ENCODE results near the gene CXCL16.

Gene CXCL16

DNA sequence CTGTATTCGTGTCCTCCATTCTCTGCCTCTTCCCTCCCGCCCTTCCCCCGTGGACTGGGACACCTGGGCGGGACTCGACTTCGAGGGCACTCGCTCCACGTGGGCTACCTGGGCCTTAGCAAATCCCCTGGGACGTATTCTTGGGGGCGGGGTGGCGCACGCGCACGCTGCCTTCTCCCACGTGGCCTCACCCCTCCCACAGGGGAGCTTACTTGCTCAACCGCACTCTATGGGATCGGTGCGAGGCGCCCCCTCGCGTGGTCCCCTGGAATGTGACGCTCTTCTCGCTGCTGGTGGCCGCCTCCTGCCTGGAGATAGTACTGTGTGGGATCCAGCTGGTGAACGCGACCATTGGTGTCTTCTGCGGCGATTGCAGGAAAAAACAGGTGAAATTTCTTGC is 42.9 kb upstream of the CXCL16 start:
- H3K79me2 ChIP-seq (ENCODE audit: low read length): no peaks in the 10 kb centered on the region
- H2AFZ ChIP-seq (ENCODE audit: low read length): no peak overlapping the region
- no peak overlapping the region for H3K4me3 ChIP-seq (ENCODE audit: low read length)
- H3K9me3 ChIP-seq (replicated peaks; ENCODE audit: insufficient read depth, low read length): no peaks in the 10 kb centered on the region
- DNase-seq: no peak
- TF ChIP-seq, protein P1, sequence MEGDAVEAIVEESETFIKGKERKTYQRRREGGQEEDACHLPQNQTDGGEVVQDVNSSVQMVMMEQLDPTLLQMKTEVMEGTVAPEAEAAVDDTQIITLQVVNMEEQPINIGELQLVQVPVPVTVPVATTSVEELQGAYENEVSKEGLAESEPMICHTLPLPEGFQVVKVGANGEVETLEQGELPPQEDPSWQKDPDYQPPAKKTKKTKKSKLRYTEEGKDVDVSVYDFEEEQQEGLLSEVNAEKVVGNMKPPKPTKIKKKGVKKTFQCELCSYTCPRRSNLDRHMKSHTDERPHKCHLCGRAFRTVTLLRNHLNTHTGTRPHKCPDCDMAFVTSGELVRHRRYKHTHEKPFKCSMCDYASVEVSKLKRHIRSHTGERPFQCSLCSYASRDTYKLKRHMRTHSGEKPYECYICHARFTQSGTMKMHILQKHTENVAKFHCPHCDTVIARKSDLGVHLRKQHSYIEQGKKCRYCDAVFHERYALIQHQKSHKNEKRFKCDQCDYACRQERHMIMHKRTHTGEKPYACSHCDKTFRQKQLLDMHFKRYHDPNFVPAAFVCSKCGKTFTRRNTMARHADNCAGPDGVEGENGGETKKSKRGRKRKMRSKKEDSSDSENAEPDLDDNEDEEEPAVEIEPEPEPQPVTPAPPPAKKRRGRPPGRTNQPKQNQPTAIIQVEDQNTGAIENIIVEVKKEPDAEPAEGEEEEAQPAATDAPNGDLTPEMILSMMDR (IDR thresholded peaks at IDR 0.05; ENCODE audit: low read length): no peak
- TF ChIP-seq EZH2 (optimal IDR thresholded peaks at IDR 0.05; ENCODE audit: low read depth, low read length) (no peak), EZH2phosphoT487 (IDR thresholded peaks at IDR 0.05; ENCODE audit: low read length) (no peak)
- H3K9me2 ChIP-seq (replicated peaks; ENCODE audit: insufficient read depth, low read length): no peaks in the 10 kb centered on the region
- peaks cover 57% of the 10 kb centered on the region for H3K27me3 ChIP-seq (replicated peaks; ENCODE audit: insufficient read depth, low read length)
- H3K27ac ChIP-seq (ENCODE audit: low read length): no peak overlapping the region
- H3K4me2 ChIP-seq (ENCODE audit: low read depth, low read length): no peak overlapping the region
- H3K4me1 ChIP-seq (ENCODE audit: low read length): 0 out of 2 replicates have a peak, but pooled peaks cover 8% of the 10 kb centered on the region
- H3F3A ChIP-seq (ENCODE audit: insufficient read depth, low read length): no peaks in the 10 kb centered on the region
- H4K20me1 ChIP-seq (ENCODE audit: insufficient read depth, low read length): no peaks in the 10 kb centered on the region
- no peak overlapping the region for H3K9ac ChIP-seq (ENCODE audit: low read length)
- no peaks in the 10 kb centered on the region for H3K36me3 ChIP-seq (replicated peaks; ENCODE audit: insufficient read depth, low read length)

DNA sequence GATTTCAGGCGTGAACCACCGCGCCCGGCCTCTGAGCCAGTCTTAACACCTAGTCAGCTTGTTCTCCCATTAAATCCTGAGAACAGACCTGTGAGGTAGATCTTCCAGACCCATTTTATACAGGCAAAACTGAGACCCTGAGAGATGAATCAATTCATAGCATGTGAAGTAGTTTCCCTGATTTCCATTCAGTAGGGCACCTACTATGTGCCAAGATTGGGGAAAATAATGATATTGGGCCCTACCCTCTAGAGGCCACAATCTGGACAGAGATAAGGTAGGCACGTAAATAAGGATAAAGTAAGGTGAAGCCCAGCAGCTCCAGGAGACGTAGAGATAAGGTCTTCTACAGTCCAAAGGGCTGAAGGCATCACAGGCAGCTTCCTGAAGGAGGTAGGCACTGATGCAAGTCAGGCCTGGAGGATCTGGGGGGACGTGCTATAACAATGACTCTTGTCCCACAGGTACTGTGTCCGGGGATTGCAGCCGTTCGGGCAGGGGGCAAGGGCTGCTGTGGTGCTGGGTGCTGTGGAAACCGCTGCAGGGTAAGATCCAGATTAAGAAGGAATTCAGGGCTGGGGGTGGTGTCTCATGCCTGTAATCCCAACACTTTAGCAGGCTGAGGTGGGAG is 40.7 kb upstream of the CXCL16 start:
- Histone ChIP-seq H4K20me1 (ENCODE audit: insufficient read depth, low read length) (no peaks in the 10 kb centered on the region), H2AFZ (ENCODE audit: low read length) (no peak overlapping the region), H3K27me3 (replicated peaks; ENCODE audit: insufficient read depth, low read length) (peaks cover 40% of the 10 kb centered on the region), H3K4me2 (ENCODE audit: low read depth, low read length) (no peak overlapping the region), H3K9me2 (replicated peaks; ENCODE audit: insufficient read depth, low read length) (no peaks in the 10 kb centered on the region), H3K9me3 (replicated peaks; ENCODE audit: insufficient read depth, low read length) (no peaks in the 10 kb centered on the region), H3K36me3 (replicated peaks; ENCODE audit: insufficient read depth, low read length) (no peaks in the 10 kb centered on the region), H3K4me3 (ENCODE audit: low read length) (no peak overlapping the region), H3K79me2 (ENCODE audit: low read length) (no peaks in the 10 kb centered on the region), H3K27ac (ENCODE audit: low read length) (no peak overlapping the region), H3F3A (ENCODE audit: insufficient read depth, low read length) (no peaks in the 10 kb centered on the region), H3K9ac (ENCODE audit: low read length) (no peak overlapping the region), H3K4me1 (ENCODE audit: low read length) (0 out of 2 replicates have a peak, but pooled peaks cover 9% of the 10 kb centered on the region)
- TF ChIP-seq EZH2phosphoT487 (IDR thresholded peaks at IDR 0.05; ENCODE audit: low read length) (no peak), EZH2 (optimal IDR thresholded peaks at IDR 0.05; ENCODE audit: low read depth, low read length) (no peak)
- TF ChIP-seq, protein P1 (IDR thresholded peaks at IDR 0.05; ENCODE audit: low read length): no peak
- DNase-seq: no peak

DNA sequence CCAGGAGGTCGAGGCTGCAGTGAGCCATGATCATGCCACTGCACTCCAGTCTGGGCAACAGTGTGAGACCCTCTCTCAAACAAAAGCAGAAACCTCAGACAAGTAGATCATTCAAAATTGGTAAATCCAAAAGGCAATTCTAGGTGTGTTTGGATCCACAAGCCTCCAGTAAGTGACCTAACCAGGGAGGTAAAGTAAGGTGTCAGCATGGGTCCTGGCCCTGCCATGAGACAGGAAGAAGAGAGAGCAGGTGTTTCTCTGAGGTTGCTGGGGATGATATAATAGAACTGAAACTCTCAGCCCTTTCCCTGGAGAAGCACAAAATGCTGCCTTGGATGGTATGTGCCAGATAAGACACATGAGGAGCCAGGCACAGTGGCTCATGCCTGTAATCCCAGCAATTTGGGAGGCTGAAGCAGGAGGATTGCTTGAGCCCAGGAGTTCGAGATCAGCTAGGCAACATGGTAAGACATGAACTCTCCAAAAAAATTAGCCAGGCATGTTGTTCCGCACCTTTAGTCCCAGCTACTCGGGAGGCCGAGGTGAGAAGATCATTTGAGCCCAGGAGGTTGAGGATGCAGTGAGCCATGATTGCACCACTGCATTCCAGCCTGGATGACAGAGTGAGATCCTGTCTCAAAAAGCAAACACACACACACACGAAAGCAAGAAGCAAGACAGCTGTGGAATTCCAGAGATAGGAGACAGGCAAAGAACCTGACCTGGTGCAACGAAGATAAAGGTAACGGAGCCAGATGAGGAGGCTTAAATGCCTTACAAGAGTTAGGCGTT is 38.4 kb upstream of the CXCL16 start:
- Histone ChIP-seq H3F3A (ENCODE audit: insufficient read depth, low read length) (no peaks in the 10 kb centered on the region), H3K9me2 (replicated peaks; ENCODE audit: insufficient read depth, low read length) (no peaks in the 10 kb centered on the region), H3K4me2 (ENCODE audit: low read depth, low read length) (no peak overlapping the region; the same call in 1 of the 2 replicates), H3K27ac (ENCODE audit: low read length) (no peak overlapping the region), H2AFZ (ENCODE audit: low read length) (no peak overlapping the region), H3K9ac (ENCODE audit: low read length) (no peak overlapping the region), H4K20me1 (ENCODE audit: insufficient read depth, low read length) (no peaks in the 10 kb centered on the region), H3K4me3 (ENCODE audit: low read length) (no peak overlapping the region), H3K36me3 (replicated peaks; ENCODE audit: insufficient read depth, low read length) (no peaks in the 10 kb centered on the region), H3K79me2 (ENCODE audit: low read length) (no peaks in the 10 kb centered on the region), H3K27me3 (replicated peaks; ENCODE audit: insufficient read depth, low read length) (peaks cover 30% of the 10 kb centered on the region), H3K4me1 (ENCODE audit: low read length) (0 out of 2 replicates have a peak, but pooled peaks cover 9% of the 10 kb centered on the region), H3K9me3 (replicated peaks; ENCODE audit: insufficient read depth, low read length) (no peaks in the 10 kb centered on the region)
- TF ChIP-seq, protein P1 (IDR thresholded peaks at IDR 0.05; ENCODE audit: low read length): no peak
- TF ChIP-seq EZH2 (optimal IDR thresholded peaks at IDR 0.05; ENCODE audit: low read depth, low read length) (no peak), EZH2phosphoT487 (IDR thresholded peaks at IDR 0.05; ENCODE audit: low read length) (no peak)
- no peak for DNase-seq
